ENCODE data around the gene COL28A1. TPM values are rescaled to one million over a fixed set of nuclear protein-coding genes. Genes with fewer than 3 reads are reported as not detected.

The COL28A1 gene
- total and polyA plus RNA-seq, 2 experiments from 2014 or later = 0.31 to 0.70 TPM

DNA sequence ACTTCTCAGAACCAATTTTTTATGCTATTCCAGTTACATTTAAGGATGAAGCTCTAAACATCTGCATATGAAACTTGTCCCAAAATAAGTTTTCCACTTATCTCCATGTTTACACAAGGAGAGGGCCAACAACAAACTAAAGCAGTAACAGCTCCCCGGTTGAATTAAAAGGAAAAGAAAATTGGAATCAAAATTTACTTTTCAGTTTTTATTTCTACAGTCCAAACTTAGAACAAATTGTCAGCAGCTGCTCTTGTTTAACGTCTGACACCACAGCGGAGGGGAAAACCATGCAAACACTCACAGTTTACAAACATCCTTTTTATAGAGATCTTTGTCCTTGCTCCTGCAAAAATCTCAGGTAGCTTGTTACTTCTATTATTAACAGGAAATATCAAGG, 101.3 kb downstream of the COL28A1 start:
- no peaks in the 10 kb centered on the region for H4K20me1 ChIP-seq (replicated peaks; ENCODE audit: insufficient read depth)
- no peak for ATAC-seq

More for the DNA sequence above, 101.3 kb downstream of the COL28A1 start:
- no peak overlapping the region for H3K27ac ChIP-seq (ENCODE audit: low read depth)
- no peaks in the 10 kb centered on the region for H3K36me3 ChIP-seq (ENCODE audit: insufficient read depth)
- Mint-ChIP-seq H3K27ac (peak overlapping the region; percentile 91), H3K4me3 (0 out of 3 replicates have a peak overlapping the region, but pooled peaks have one; percentile 3), H3K36me3 (ENCODE audit: low read depth) (peaks cover 4% of the 10 kb centered on the region; the same call in 1 of the 3 replicates), H3K4me1 (peaks cover 41% of the 10 kb centered on the region), H3K9me3 (no peaks in the 10 kb centered on the region), H3K27me3 (ENCODE audit: insufficient read depth, low read depth, poor library complexity) (no peaks in the 10 kb centered on the region)
- H3F3A ChIP-seq (replicated peaks; ENCODE audit: low read depth) = no peaks in the 10 kb centered on the region
- H3K27me3 ChIP-seq (ENCODE audit: insufficient read depth) = no peaks in the 10 kb centered on the region
- no peaks in the 10 kb centered on the region for H3K79me2 ChIP-seq (replicated peaks; ENCODE audit: insufficient read depth)
- TF ChIP-seq ETS1 (IDR thresholded peaks at IDR 0.05) (no peak), JUNB (IDR thresholded peaks at IDR 0.05; ENCODE audit: unreplicated experiment) (no peak), STAT1 (IDR thresholded peaks at IDR 0.05; ENCODE audit: unreplicated experiment) (no peak), CREB1 (CRISPR knock-in tag; IDR thresholded peaks at IDR 0.05; ENCODE audit: low read depth) (no peak), ZNF114 (CRISPR knock-in tag; IDR thresholded peaks at IDR 0.05) (no peak), ZNF331 (CRISPR knock-in tag; IDR thresholded peaks at IDR 0.05; ENCODE audit: low read depth) (no peak), EZH2 (IDR thresholded peaks at IDR 0.05; ENCODE audit: low read depth, unreplicated experiment) (no peak), NANOG (IDR thresholded peaks at IDR 0.05; ENCODE audit: borderline replicate concordance) (no peak), EZH2phosphoT487 (IDR thresholded peaks at IDR 0.05; ENCODE audit: unreplicated experiment) (no peak), POLR2AphosphoS5 (IDR thresholded peaks at IDR 0.05; ENCODE audit: low read depth) (no peak)
- TF ChIP-seq, protein P1, sequence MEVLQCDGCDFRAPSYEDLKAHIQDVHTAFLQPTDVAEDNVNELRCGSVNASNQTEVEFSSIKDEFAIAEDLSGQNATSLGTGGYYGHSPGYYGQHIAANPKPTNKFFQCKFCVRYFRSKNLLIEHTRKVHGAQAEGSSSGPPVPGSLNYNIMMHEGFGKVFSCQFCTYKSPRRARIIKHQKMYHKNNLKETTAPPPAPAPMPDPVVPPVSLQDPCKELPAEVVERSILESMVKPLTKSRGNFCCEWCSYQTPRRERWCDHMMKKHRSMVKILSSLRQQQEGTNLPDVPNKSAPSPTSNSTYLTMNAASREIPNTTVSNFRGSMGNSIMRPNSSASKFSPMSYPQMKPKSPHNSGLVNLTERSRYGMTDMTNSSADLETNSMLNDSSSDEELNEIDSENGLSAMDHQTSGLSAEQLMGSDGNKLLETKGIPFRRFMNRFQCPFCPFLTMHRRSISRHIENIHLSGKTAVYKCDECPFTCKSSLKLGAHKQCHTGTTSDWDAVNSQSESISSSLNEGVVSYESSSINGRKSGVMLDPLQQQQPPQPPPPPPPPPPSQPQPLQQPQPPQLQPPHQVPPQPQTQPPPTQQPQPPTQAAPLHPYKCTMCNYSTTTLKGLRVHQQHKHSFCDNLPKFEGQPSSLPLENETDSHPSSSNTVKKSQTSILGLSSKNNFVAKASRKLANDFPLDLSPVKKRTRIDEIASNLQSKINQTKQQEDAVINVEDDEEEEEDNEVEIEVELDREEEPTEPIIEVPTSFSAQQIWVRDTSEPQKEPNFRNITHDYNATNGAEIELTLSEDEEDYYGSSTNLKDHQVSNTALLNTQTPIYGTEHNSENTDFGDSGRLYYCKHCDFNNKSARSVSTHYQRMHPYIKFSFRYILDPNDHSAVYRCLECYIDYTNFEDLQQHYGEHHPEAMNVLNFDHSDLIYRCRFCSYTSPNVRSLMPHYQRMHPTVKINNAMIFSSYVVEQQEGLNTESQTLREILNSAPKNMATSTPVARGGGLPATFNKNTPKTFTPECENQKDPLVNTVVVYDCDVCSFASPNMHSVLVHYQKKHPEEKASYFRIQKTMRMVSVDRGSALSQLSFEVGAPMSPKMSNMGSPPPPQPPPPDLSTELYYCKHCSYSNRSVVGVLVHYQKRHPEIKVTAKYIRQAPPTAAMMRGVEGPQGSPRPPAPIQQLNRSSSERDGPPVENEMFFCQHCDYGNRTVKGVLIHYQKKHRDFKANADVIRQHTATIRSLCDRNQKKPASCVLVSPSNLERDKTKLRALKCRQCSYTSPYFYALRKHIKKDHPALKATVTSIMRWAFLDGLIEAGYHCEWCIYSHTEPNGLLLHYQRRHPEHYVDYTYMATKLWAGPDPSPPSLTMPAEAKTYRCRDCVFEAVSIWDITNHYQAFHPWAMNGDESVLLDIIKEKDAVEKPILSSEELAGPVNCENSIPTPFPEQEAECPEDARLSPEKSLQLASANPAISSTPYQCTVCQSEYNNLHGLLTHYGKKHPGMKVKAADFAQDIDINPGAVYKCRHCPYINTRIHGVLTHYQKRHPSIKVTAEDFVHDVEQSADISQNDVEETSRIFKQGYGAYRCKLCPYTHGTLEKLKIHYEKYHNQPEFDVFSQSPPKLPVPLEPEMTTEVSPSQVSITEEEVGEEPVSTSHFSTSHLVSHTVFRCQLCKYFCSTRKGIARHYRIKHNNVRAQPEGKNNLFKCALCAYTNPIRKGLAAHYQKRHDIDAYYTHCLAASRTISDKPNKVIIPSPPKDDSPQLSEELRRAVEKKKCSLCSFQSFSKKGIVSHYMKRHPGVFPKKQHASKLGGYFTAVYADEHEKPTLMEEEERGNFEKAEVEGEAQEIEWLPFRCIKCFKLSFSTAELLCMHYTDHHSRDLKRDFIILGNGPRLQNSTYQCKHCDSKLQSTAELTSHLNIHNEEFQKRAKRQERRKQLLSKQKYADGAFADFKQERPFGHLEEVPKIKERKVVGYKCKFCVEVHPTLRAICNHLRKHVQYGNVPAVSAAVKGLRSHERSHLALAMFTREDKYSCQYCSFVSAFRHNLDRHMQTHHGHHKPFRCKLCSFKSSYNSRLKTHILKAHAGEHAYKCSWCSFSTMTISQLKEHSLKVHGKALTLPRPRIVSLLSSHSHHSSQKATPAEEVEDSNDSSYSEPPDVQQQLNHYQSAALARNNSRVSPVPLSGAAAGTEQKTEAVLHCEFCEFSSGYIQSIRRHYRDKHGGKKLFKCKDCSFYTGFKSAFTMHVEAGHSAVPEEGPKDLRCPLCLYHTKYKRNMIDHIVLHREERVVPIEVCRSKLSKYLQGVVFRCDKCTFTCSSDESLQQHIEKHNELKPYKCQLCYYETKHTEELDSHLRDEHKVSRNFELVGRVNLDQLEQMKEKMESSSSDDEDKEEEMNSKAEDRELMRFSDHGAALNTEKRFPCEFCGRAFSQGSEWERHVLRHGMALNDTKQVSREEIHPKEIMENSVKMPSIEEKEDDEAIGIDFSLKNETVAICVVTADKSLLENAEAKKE (CRISPR knock-in tag; IDR thresholded peaks at IDR 0.05) = no peak
- TF ChIP-seq, protein P2, sequence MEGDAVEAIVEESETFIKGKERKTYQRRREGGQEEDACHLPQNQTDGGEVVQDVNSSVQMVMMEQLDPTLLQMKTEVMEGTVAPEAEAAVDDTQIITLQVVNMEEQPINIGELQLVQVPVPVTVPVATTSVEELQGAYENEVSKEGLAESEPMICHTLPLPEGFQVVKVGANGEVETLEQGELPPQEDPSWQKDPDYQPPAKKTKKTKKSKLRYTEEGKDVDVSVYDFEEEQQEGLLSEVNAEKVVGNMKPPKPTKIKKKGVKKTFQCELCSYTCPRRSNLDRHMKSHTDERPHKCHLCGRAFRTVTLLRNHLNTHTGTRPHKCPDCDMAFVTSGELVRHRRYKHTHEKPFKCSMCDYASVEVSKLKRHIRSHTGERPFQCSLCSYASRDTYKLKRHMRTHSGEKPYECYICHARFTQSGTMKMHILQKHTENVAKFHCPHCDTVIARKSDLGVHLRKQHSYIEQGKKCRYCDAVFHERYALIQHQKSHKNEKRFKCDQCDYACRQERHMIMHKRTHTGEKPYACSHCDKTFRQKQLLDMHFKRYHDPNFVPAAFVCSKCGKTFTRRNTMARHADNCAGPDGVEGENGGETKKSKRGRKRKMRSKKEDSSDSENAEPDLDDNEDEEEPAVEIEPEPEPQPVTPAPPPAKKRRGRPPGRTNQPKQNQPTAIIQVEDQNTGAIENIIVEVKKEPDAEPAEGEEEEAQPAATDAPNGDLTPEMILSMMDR (conservative IDR thresholded peaks at IDR 0.05; ENCODE audit: low read depth in 2 of 2) = no peak
- TF ChIP-seq, protein P3, sequence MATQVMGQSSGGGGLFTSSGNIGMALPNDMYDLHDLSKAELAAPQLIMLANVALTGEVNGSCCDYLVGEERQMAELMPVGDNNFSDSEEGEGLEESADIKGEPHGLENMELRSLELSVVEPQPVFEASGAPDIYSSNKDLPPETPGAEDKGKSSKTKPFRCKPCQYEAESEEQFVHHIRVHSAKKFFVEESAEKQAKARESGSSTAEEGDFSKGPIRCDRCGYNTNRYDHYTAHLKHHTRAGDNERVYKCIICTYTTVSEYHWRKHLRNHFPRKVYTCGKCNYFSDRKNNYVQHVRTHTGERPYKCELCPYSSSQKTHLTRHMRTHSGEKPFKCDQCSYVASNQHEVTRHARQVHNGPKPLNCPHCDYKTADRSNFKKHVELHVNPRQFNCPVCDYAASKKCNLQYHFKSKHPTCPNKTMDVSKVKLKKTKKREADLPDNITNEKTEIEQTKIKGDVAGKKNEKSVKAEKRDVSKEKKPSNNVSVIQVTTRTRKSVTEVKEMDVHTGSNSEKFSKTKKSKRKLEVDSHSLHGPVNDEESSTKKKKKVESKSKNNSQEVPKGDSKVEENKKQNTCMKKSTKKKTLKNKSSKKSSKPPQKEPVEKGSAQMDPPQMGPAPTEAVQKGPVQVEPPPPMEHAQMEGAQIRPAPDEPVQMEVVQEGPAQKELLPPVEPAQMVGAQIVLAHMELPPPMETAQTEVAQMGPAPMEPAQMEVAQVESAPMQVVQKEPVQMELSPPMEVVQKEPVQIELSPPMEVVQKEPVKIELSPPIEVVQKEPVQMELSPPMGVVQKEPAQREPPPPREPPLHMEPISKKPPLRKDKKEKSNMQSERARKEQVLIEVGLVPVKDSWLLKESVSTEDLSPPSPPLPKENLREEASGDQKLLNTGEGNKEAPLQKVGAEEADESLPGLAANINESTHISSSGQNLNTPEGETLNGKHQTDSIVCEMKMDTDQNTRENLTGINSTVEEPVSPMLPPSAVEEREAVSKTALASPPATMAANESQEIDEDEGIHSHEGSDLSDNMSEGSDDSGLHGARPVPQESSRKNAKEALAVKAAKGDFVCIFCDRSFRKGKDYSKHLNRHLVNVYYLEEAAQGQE (IDR thresholded peaks at IDR 0.05; ENCODE audit: unreplicated experiment) = no peak
- H3K4me3 ChIP-seq = no peak overlapping the region
- H3K4me1 ChIP-seq (ENCODE audit: insufficient read depth) = peaks cover 36% of the 10 kb centered on the region
- no peak for DNase-seq (ENCODE audit: low spot score)
- no peak overlapping the region for H2AFZ ChIP-seq
- peak overlapping the region; percentile 67; the same call in 1 of the 2 replicates for H3K4me2 ChIP-seq
- H3K9me2 ChIP-seq (ENCODE audit: insufficient read depth) = no peaks in the 10 kb centered on the region; the same call in 1 of the 2 replicates
